Cerebellar nuclear complex (tissue), 1 donor: ENCODE results near the gene CRYL1.

ENCODE experiments used
- DNase-seq, 2 experiments: peaks; one replicate each; lab custom pipeline; 2025; lab: John Stamatoyannopoulos, UW

The CRYL1 gene

GRCh38 chr13:20397896-20398295 is 127.8 kb downstream of the CRYL1 start:
- DNase-seq = no peak

DNA sequence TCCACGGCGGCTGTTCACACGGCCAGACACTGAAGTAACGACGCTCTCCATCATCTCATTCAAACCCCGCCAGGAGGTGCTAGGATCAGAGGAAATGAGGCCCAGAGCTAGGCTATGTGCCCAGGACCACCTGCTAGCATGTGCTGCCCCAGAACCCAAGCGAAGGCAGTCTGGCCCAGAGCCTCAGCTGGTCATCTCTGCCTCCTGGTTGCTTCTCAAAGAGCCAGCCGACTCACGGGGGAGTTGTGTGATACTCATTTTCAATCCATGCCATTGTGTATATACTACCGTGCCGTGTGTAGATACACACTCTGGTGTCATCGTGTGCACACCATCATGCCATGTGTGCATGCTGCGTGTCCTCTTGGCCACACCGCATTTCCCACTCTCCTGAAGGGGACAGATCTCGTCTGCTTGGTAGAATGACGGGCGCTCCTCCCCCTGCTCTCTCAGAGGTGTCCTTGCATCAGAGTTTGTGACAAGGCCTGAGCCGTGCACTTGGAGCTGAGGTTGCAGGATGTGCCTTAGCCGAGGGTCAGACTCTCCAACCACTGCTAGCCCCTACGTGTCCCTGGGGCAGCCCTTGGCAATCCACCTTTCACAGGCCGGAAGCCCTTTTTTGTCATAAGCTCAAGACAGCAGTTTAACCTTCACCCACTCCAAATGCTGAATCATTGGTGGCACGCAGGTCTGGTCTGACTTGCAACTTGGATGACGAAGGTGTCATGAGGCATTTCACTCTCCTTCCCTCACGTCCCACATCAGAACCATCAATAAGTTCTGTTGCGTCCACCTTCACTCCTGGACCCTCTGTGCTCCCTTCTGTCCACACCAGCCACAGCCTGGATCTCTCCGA is 130.4 kb downstream of the CRYL1 start:
- DNase-seq = no peak

DNA sequence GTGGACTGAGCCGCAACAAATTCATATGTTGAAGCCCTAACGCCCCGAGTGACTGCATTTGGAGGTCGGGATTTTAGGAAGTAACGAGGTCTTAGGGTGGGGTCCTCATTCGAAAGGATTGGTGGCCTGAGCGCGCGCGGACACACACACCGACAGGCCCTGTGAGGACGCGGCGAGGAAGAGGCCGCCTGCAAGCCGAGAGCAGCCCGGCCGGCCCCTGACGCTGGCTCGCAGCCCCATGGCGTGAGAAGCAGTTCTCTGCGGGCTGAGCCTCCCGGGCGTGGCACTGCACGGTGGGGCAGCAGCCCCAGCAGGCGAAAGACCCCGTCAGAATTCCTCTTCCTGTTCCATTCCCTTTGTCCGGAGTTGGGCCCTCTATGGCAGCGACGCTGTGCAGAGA is 131.2 kb downstream of the CRYL1 start:
- DNase-seq = no peak

DNA sequence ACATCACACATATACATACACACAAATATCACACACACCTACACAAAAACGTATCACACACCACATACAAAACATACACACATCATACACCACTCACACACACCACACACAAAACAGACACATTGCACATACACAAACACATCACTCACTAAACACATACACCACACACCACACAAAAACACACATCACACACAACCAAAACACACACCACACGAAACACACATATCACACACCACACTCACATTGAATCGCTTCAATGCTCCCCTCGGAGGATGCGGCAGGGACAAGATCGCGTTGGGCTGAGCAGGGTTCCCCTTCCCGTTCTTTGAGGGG is 131.5 kb downstream of the CRYL1 start:
- DNase-seq = no peak

DNA sequence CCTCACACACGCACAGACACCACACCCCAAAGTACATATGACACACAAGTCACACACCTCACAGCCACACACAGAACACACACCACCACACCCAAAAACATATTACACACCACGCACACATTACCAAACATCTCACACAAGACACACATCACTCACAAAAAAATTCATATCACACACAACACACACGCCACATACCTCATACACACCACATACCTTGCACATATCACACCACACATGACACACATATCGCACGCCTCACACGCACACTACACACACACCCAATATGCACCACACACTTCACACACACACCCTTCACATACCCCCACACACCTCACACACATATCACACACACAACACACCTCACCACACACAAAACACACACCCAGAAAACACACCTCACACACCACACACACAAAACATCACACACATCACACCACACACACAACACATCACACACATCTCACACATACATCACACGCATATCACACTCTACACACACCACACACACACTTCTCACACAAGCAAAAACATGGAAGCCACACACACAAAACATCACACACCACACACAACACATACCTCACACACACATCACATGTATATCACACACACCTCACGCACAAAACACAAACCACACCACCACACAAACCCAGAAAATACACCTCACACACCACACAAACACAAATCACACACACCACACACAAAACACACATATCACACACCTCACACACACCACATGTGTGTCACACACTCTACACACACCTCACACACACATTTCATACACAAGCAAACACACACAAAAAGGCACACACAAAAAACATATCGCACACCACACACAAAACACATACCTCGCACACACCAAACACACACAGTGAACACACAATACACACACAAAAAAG is 132.1 kb downstream of the CRYL1 start:
- no peak for DNase-seq

GRCh38 chr13:20392530-20392929 is 133.1 kb downstream of the CRYL1 start:
- no peak for DNase-seq

DNA sequence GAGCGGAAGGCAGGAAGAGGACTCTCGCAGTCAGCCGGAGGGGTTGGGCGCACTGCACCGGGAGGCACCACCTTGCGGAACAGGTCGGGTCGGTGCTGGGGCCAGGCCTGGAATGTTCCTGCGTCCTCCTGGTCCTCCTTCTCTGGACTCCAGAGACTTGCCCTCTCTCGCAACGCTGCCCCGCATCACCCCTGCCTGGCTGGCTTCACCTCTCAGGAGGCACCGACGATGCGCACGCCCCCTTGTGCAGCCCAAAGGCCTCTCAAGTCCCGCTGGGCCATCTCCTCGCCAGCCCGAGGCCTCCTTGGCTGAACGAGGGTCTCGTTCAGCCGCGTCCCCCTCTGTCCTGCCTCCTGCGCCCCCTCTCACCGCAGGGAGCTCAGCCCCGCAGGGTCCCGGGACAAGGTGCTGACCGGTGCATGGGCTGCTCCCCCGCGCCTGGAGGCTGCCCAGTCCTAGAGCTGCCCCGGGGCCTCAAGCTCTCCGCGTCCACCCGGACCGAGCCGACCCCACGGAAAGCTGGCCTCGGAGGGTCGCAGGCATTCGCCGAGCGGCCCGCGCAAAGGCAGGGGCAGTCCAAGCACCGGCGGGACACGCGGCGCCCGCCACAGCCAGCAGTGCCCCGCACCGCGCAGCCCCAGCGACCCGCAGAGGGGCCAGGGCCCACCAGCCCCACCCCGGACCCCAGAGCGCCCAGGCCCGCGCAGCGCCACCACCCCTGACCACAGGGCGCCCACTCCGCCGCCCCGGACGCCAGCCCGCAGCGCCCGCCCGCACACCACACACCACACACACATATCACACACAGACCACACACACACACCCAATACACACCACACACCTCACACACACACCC is 133.8 kb downstream of the CRYL1 start:
- DNase-seq = no peak

GRCh38 chr13:20390526-20391175 is 135.0 kb downstream of the CRYL1 start:
- no peak for DNase-seq

DNA sequence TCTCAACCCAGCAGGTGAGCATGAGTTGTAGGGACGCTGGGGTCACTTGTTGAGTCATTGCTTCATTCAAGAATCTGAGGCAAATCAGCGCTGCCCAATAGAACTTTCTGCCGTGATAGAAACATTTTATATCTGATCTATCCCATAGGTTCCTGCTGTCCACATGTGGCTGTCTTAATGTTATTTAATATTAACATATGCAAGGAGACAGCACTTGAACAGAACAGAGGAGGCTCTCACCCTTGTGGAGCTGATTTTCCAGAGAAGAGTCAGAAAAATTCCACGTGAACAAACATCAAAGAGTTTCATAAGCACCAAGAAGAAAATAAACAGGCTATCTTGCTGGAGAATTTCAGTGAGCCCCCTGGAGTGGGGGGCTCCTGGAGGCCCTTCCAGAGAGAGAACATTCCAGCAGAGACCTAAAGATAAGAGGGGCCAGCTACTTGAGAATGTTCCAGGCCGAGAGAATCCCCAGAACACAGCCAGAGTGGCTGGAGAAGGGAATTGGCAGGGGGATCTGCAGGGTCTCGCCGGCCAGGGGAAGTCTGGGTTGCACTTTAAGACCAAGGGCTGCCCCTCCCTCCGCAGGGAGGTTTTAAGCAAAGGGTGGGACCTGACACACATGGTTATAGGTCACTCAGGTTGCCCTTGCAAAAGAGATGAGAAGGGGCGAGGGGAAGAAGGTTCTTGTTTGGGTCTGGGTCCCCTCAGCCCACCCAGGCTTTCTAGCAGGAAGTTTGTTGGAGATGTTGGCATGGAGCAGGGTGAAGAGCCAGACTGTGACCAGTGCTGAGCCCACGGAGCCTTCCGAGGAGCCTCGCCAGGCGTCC is 135.7 kb downstream of the CRYL1 start:
- no peak for DNase-seq

GRCh38 chr13:20388184-20388583 is 137.5 kb downstream of the CRYL1 start:
- DNase-seq = no peak

GRCh38 chr13:20387441-20387971 is 138.2 kb downstream of the CRYL1 start:
- DNase-seq = no peak

DNA sequence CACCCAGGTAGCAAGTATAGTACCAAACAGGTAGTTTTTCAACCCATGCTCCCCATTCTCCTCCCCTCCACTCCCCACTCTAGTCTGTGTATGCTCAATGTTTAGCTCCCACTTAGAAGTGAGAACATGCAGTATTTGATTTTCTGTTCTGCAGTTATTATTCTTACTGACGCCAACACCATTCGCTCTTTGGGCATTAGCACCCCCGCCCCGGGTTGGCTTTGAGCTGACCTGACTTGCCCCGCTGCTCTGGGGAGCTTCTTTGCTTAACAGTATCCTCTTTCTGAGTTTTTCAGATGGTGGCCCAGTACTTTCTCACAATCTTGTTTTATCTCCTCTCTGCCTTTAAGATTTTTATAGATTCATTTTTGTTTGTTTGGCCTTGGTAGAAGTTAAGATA is 138.7 kb downstream of the CRYL1 start:
- no peak for DNase-seq

- DNase-seq = no peak
Observed at GRCh38 chr13:20383058-20383457, 142.6 kb downstream of the CRYL1 start.

GRCh38 chr13:20381401-20381800 is 144.3 kb downstream of the CRYL1 start:
- no peak for DNase-seq

DNA sequence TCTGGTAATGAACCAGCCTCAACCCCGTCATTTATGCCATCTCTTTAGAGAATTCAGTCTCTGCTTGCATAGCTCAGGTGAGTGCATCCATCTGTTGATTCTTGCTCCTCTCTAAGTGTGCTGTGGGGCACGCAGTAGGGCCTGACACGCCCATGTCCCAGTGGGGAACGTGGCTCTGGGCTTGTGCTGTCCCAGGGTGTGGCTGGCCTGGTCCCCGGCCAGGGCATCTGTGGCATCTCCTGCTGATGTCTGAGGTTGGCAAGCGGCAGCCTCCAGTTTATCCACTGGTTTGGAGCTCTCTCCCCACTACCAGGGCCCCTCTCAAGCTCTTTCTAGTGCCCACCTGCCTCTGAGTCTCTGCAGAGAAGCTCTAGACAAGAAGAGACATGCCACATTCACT is 146.9 kb downstream of the CRYL1 start:
- no peak for DNase-seq

- DNase-seq = no peak
Observed at GRCh38 chr13:20377720-20378119, 147.9 kb downstream of the CRYL1 start.

- DNase-seq = no peak
Observed at GRCh38 chr13:20375871-20376270, 149.8 kb downstream of the CRYL1 start.

- DNase-seq = no peak
Observed at GRCh38 chr13:20373861-20374260, 151.8 kb downstream of the CRYL1 start.

GRCh38 chr13:20371825-20372224 is 153.8 kb downstream of the CRYL1 start:
- no peak for DNase-seq

DNA sequence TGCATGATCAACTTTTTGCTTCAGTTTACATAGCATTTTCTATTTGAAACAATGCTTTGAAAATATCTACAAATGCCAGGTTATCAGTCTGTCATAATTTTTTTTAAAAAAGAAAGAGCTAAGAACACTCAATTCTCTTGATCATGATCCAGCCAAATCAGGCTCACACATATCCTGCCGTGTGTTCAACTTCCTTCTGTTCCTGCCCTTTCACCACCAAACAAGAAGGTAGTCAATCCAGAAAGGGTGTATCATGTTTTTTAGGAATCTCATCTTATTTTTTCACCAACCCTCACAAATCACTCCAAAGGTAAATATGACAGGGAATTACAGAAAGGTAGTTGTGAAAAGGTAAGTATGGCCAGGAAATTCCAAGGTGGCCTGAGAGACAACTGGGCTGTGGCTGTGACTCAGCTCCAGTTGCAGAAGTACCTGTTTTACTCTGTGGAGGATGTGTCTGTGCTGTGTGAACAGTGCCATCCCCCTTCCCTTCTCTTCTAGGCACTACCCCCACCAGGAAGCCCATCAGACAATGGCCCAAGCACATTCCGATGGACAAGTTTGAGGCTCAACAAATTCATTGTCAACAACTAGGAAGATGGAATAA is 154.7 kb downstream of the CRYL1 start:
- no peak for DNase-seq
